ENCODE results near the gene FAM20C.

FAM20C gene

GRCh38 chr7:299628-300027, 107.3 kb downstream of the FAM20C start:
- Histone ChIP-seq H3K27ac (ENCODE audit: low read length) (no peak overlapping the region), H3K9me3 (ENCODE audit: insufficient read depth, low read length) (no peaks in the 10 kb centered on the region), H3K27me3 (ENCODE audit: low read depth, low read length) (no peaks in the 10 kb centered on the region), H4K20me1 (ENCODE audit: insufficient read depth, low read length) (no peaks in the 10 kb centered on the region), H3K4me3 (ENCODE audit: low read length) (no peak overlapping the region), H3K36me3 (replicated peaks; ENCODE audit: low read depth, low read length) (no peaks in the 10 kb centered on the region), H3K4me2 (ENCODE audit: low read length) (no peak overlapping the region), H2AFZ (ENCODE audit: low read depth, low read length) (no peak overlapping the region), H3K79me2 (ENCODE audit: low read length) (no peaks in the 10 kb centered on the region), H3K9ac (ENCODE audit: low read length) (no peak overlapping the region), H3K4me1 (ENCODE audit: low read length) (no peaks in the 10 kb centered on the region)
- TF ChIP-seq CTCF (IDR thresholded peaks at IDR 0.05; ENCODE audit: low read depth, low read length): no peak
- TF ChIP-seq EZH2phosphoT487 (IDR thresholded peaks at IDR 0.05; ENCODE audit: low read depth): no peak

GRCh38 chr7:300048-300447, 107.7 kb downstream of the FAM20C start:
- no peaks in the 10 kb centered on the region for H3K9me3 ChIP-seq (ENCODE audit: insufficient read depth, low read length)
- no peak overlapping the region for H3K4me2 ChIP-seq (ENCODE audit: low read length)
- H3K4me3 ChIP-seq (ENCODE audit: low read length): no peak overlapping the region
- H3K9ac ChIP-seq (ENCODE audit: low read length): no peak overlapping the region
- no peaks in the 10 kb centered on the region for H4K20me1 ChIP-seq (ENCODE audit: insufficient read depth, low read length)
- TF ChIP-seq EZH2phosphoT487 (IDR thresholded peaks at IDR 0.05; ENCODE audit: low read depth) (no peak), CTCF (IDR thresholded peaks at IDR 0.05; ENCODE audit: low read depth, low read length) (no peak)
- no peaks in the 10 kb centered on the region for H3K4me1 ChIP-seq (ENCODE audit: low read length)
- H3K27ac ChIP-seq (ENCODE audit: low read length): no peak overlapping the region
- H3K79me2 ChIP-seq (ENCODE audit: low read length): no peaks in the 10 kb centered on the region
- H3K27me3 ChIP-seq (ENCODE audit: low read depth, low read length): no peaks in the 10 kb centered on the region
- H2AFZ ChIP-seq (ENCODE audit: low read depth, low read length): no peak overlapping the region
- H3K36me3 ChIP-seq (replicated peaks; ENCODE audit: low read depth, low read length): no peaks in the 10 kb centered on the region

GRCh38 chr7:300546-301290, 108.3 kb downstream of the FAM20C start:
- Histone ChIP-seq H3K9ac (ENCODE audit: low read length) (no peak overlapping the region), H3K79me2 (ENCODE audit: low read length) (no peaks in the 10 kb centered on the region), H3K9me3 (ENCODE audit: insufficient read depth, low read length) (no peaks in the 10 kb centered on the region), H2AFZ (ENCODE audit: low read depth, low read length) (no peak overlapping the region), H3K36me3 (replicated peaks; ENCODE audit: low read depth, low read length) (no peaks in the 10 kb centered on the region), H3K4me1 (ENCODE audit: low read length) (no peaks in the 10 kb centered on the region), H3K27ac (ENCODE audit: low read length) (no peak overlapping the region), H3K4me3 (ENCODE audit: low read length) (no peak overlapping the region), H4K20me1 (ENCODE audit: insufficient read depth, low read length) (no peaks in the 10 kb centered on the region), H3K27me3 (ENCODE audit: low read depth, low read length) (no peaks in the 10 kb centered on the region), H3K4me2 (ENCODE audit: low read length) (no peak overlapping the region)
- TF ChIP-seq EZH2phosphoT487 (IDR thresholded peaks at IDR 0.05; ENCODE audit: low read depth): no peak
- no peak for TF ChIP-seq CTCF (IDR thresholded peaks at IDR 0.05; ENCODE audit: low read depth, low read length)

GRCh38 chr7:301291-302053, 109.1 kb downstream of the FAM20C start:
- Histone ChIP-seq H4K20me1 (ENCODE audit: insufficient read depth, low read length) (no peaks in the 10 kb centered on the region), H3K4me3 (ENCODE audit: low read length) (no peak overlapping the region), H3K9me3 (ENCODE audit: insufficient read depth, low read length) (no peaks in the 10 kb centered on the region), H3K4me1 (ENCODE audit: low read length) (no peaks in the 10 kb centered on the region), H3K4me2 (ENCODE audit: low read length) (no peak overlapping the region), H3K27me3 (ENCODE audit: low read depth, low read length) (no peaks in the 10 kb centered on the region), H3K9ac (ENCODE audit: low read length) (no peak overlapping the region), H3K27ac (ENCODE audit: low read length) (no peak overlapping the region), H3K79me2 (ENCODE audit: low read length) (no peaks in the 10 kb centered on the region), H2AFZ (ENCODE audit: low read depth, low read length) (no peak overlapping the region), H3K36me3 (replicated peaks; ENCODE audit: low read depth, low read length) (no peaks in the 10 kb centered on the region)
- no peak for TF ChIP-seq CTCF (IDR thresholded peaks at IDR 0.05; ENCODE audit: low read depth, low read length)
- TF ChIP-seq EZH2phosphoT487 (IDR thresholded peaks at IDR 0.05; ENCODE audit: low read depth): no peak
